Frontal cortex (tissue), 4 donors: Measurements from ENCODE around the gene HIP1R. TPM values are rescaled to one million over a fixed set of nuclear protein-coding genes. Genes with fewer than 3 reads are reported as not detected.
A peak's percentile ranks its signal among the peaks of the same experiment; 100 is the strongest.

Source experiments
- DNase-seq, 2 donors: peaks; one replicate each; pipeline ENCODE4 v3.0.0; 2012; ENCODE audit warnings: low spot score in 2 of 2
- FAIRE-seq: peaks from 2 replicates; lab custom pipeline; 2012; peaks lifted over from hg19 to GRCh38; lab: Jason Lieb, UNC
- total RNA-seq: library from RNA; depleted of rRNA; stranded (reverse); fragments of >200 nt; gene quantifications from one replicate; pipeline ENCODE4 v1.2.3, GENCODE V29; 2014
- donor health status: control.
- donor health status: control.
- donor health status: control.

Gene HIP1R
- total RNA-seq, 1 donor from 2014 or later = 88.0 TPM

- DNase-seq = no peak
- FAIRE-seq = no peak
Observed at GRCh38 chr12:122825773-122826724, 9.2 kb upstream of the HIP1R start.

DNA sequence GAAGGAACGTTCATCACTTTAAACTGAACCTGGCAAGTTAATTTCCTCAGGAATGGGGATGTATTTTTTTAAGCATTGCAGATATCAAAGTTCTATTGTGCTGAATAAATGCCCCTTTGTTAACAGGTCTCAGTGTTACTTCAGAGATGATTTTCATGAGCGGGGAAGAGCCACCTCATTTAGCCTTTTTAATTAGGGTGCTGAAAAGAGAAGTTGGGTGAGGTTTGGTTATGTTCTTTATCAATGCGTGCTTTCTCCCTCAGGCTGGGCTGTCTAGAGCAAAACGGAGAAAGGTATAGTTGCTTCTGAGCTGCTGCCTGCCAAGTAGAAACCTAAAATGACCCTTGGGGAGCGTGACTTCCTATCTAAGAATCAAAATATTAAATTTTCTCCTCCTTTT is 8.0 kb upstream of the HIP1R start:
- DNase-seq = no peak
- no peak for FAIRE-seq

DNA sequence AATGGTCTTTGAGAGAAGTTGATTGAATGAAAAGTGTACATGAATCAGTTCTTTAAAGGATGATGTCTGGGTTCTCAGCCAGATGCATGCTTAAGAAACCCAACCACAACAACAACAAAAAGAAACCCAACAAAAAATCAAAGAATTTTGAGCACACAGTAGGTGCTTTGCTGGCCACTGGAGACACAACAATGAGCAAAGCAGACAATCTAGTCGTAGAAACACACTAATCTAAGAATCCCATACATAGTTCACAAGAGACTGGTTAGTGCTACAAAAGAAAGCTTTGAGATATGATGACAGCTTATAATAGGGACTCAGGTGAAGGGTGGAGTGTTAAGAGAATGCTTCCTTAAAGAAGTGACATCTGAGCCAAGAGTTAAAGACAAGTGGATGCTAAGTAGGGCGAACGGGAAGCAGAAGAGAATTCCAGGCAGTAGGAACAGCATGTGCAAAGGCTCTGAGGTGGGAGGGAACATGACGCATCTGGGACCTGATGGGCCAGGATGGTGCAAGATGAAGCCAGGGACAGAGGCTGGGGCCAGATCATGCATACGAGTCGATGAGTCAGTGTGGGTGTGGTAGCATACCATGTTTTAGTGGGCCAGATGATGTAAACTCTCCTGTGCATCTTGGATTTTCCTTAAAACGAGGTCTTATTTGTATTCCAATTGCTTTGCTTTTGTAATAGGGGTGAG is 4.6 kb upstream of the HIP1R start:
- no peak for FAIRE-seq

DNA sequence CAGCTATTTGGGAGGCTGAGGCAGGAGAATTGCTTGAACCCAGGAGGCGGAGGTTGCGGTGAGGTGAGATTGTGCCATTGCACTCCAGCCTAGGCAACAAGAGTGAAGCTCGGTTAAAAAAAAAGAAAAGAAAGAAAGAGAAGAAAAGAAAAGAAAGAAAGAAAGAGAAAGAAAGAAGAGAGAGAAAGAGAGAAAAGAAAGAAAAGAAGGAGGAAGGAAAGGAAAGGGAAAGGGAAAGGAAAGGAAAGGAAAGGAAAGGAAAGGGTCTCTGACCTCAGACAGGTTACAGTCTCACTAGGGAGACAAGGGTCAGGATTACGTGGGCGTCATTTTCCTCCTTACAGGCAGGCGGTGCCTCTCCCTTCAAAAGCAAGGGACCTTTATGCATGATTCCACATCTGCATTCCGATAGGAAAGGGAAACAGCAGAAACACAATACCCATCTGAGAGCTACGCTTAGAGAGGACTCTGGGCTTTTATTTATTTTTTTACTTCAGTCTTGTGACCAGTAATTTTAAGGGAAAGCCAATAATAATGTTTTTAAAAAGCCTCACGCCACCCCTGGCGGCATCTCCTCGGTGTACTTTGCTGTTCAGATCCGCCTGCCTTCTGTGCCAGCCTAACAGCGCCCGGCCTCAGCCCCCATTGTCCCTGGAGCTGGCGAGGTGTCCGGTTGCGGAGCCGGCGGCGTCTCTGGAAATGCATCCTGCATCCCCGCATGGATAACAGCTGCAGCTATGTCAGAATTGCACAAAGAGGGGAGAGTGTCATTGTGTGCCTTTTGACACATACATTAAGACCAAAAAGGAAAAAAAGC is 945 bp upstream of the HIP1R start:
- FAIRE-seq (no peak), DNase-seq (peak; percentile 65 to 72)

More for the DNA sequence above, 4.6 kb upstream of the HIP1R start:
- no peak for DNase-seq

DNA sequence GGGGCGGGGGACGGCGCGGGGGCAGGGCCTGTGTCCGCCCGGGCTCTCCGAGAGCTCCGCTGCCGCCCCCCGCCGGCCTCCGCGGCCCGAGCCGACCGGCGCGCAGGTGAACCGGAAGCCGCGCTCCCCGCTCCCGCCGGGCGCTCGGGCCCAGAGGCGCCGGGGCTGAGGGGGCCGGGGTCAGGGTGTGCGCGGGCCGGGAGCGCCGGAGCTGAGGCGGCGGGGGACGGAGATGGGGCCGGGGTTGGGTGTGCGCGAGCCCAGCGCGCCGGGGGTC is 431 bp downstream of the HIP1R start:
- peak; percentile 65 to 75 for DNase-seq

GRCh38 chr12:122836027-122836921 is 1.0 kb downstream of the HIP1R start:
- FAIRE-seq (no peak), DNase-seq (peak; percentile 63 to 66)

More for the DNA sequence above, 431 bp downstream of the HIP1R start:
- FAIRE-seq = no peak

- no peak for FAIRE-seq
Observed at GRCh38 chr12:122837306-122838265, 2.3 kb downstream of the HIP1R start.

DNA sequence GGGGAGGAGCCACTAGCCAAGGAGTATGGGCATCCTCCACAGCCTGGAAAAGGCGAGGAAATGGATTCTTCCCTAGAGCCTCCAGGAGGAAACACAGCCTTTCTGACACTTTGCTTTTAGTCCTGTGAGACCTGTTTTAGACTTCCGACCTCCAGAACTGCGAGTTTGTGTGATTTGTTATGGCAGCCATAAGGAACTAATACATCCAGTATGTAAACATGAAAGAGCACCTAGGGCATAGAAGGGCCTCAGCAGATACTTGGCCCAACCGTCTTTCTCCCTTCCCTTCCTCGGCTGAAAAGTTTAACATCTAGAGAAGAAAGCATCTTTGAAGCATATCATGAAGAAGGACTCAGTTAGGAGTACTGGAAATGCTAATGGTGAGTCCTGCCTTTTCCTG is 3.6 kb downstream of the HIP1R start:
- no peak for FAIRE-seq

More at GRCh38 chr12:122837306-122838265, 2.3 kb downstream of the HIP1R start:
- peak in 1 of 2 donors; percentile 33 for DNase-seq

DNA sequence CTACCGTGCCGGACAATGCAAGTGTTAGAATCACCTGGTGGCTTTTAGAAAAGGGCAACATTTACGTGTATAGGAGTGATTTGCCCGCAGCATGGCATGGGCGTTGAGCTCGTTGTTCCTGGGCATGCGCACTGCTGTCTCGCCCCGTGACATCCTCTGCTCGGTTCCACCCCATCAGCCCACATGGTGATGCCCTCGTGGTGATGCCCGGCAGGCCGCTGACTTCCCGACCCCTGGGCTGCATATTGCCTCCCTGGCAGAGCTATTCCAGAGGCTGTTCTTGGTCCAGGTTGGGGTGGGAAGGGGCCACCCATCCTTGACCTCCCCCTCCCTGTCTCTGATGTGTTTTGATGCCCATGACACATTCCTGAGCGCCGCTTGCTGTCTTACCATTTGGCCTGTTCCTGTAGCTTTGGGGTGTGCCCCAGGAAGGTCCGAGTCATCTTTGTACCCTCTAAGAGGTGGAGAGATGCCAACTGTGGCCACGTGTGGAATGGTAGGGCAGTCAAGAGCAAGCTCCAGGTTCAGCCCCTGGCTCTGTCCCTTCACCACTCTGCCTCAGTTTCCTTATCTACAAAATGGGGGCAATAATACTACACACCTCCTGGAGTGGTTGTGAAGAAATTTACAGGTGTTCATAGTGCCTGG is 4.8 kb downstream of the HIP1R start:
- FAIRE-seq (no peak), DNase-seq (peak; percentile 27 to 36)

More for the DNA sequence above, 3.6 kb downstream of the HIP1R start:
- DNase-seq = no peak

- DNase-seq = peak in 1 of 2 donors; percentile 16
- FAIRE-seq = no peak
Observed at GRCh38 chr12:122840580-122841513, 5.6 kb downstream of the HIP1R start.

GRCh38 chr12:122841544-122842321 is 6.5 kb downstream of the HIP1R start:
- FAIRE-seq (no peak), DNase-seq (no peak)

- FAIRE-seq (no peak), DNase-seq (no peak)
Observed at GRCh38 chr12:122842505-122843405, 7.5 kb downstream of the HIP1R start.

DNA sequence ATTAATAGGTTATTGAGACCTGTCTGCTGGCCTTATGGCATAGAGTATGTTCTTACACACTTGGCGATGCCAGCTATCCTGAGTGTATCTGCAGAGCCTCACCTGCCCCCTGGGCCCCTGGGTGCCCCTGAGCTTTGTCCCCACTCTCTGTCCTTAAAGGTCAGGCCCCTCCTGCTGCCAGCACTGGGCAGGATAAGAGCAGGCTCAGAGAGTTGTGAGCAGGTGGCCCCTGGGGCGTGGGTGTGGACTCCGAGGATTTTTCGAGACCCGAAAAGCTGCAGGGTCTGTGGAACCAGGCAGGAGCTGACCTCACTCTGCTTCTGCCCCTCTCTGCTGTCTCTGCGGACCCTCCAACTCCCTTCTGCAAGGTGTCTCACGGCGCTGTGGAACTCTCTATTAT is 8.2 kb downstream of the HIP1R start:
- no peak for DNase-seq
- FAIRE-seq = no peak

DNA sequence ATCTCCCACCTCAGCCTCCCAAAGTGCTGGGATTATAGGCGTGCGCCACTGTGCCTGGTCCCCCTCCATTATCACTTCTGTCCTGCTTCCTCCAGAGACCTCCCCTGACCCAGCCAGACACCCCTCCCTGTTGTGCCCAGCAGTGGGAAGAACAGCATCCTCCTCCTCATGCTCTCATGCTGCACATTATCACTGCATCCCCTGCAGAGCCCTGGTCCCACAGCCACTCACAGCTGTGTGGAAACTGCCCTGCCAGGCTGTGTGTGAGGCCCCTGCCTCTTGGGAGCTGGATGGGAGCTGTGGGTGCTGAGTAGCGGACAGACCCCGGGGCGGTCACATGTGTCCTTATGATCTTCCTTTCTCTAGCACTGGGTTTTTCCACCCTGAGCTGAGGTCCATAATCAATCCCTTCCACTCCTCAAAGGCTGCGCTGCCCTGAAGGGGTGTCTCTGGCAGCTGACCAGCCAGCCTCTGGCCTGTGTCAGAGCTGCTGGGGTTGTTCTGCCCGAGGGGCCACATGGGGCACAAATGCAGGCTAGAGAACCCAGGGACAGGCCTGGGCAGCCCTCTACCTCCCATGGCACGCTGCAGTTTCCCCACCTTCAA is 9.2 kb downstream of the HIP1R start:
- FAIRE-seq (no peak), DNase-seq (no peak)
